Stimulated activated memory B cell treated with anti-CD40 and anti-IgM and Interleukin-4, amounts not matched to agents 10 μg/mL and 1 μg/mL and 100 μg/mL, for 72 hours (primary cell): ENCODE measurements around the gene TAF8.
"Not testable (repeated sequence)": the region's sequence is repeated elsewhere in the genome, so short reads cannot be mapped to it uniquely, and the experiment has no call there.

Source experiments
- ATAC-seq: fragments of 150-1000 bp; cut with Tn5 transposase; 2 replicates; pipeline ENCODE4 v1.10.0; 2021
- H3K27ac Mint-ChIP-seq: one replicate; pipeline ENCODE4 v1.8.0; 2022; ENCODE audit warnings: mild to moderate bottlenecking, mixed read lengths
- H3K27me3 Mint-ChIP-seq: one replicate; pipeline ENCODE4 v1.8.0; 2022; ENCODE audit warnings: mixed read lengths
- H3K36me3 Mint-ChIP-seq: one replicate; pipeline ENCODE4 v1.8.0; 2022; ENCODE audit warnings: mixed read lengths
- H3K4me1 Mint-ChIP-seq: one replicate; pipeline ENCODE4 v1.8.0; 2022; ENCODE audit warnings: mixed read lengths
- H3K4me3 Mint-ChIP-seq: one replicate; pipeline ENCODE4 v1.8.0; 2022; ENCODE audit warnings: mild to moderate bottlenecking, moderate library complexity, mixed read lengths
- H3K9me3 Mint-ChIP-seq: one replicate; pipeline ENCODE4 v1.8.0; 2022; ENCODE audit warnings: mixed read lengths

The TAF8 gene

GRCh38 chr6:42022755-42023384, 27.5 kb upstream of the TAF8 start:
- Mint-ChIP-seq H3K27ac (peak overlapping the region; percentile 88), H3K27me3 (no peaks in the 10 kb centered on the region), H3K4me3 (peak overlapping the region; percentile 50), H3K36me3 (peaks cover 9% of the 10 kb centered on the region), H3K4me1 (peaks cover 82% of the 10 kb centered on the region), H3K9me3 (no peaks in the 10 kb centered on the region)
- ATAC-seq = no peak

GRCh38 chr6:42025066-42025844, 25.1 kb upstream of the TAF8 start:
- ATAC-seq = peak; percentile 97
- no peaks in the 10 kb centered on the region for H3K9me3 Mint-ChIP-seq

GRCh38 chr6:42025845-42026243, 24.5 kb upstream of the TAF8 start:
- no peaks in the 10 kb centered on the region for H3K9me3 Mint-ChIP-seq
- no peak for ATAC-seq
- peak overlapping the region; percentile 65 for H3K4me3 Mint-ChIP-seq
- peak overlapping the region; percentile 88 for H3K27ac Mint-ChIP-seq
- peaks cover 91% of the 10 kb centered on the region for H3K4me1 Mint-ChIP-seq
- H3K27me3 Mint-ChIP-seq = no peaks in the 10 kb centered on the region
- H3K36me3 Mint-ChIP-seq = peaks cover 5% of the 10 kb centered on the region

More at GRCh38 chr6:42025066-42025844, 25.1 kb upstream of the TAF8 start:
- peaks cover 91% of the 10 kb centered on the region for H3K4me1 Mint-ChIP-seq
- H3K36me3 Mint-ChIP-seq = peaks cover 7% of the 10 kb centered on the region
- H3K27me3 Mint-ChIP-seq = no peaks in the 10 kb centered on the region
- H3K27ac Mint-ChIP-seq = peak overlapping the region; percentile 88
- H3K4me3 Mint-ChIP-seq = peak overlapping the region; percentile 65

DNA sequence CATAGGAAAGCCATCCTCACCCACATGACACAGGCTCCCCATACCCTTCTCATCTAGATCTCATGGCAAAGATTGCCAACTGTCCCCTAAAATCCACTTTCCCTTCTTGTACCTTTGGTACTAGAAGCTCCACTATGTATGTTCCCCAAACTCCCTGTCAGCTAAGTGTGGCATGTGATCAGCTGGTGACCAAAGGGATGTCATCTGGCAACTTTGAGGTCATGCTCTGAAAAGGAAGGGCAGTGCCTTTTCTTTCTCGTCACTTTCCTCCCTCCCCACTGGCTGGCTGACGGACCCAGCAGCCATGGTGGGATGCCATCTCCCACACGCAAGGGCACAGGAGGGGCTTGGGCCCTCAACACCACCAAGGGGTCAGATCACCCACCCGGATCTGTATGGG, 23.8 kb upstream of the TAF8 start:
- H3K9me3 Mint-ChIP-seq = no peaks in the 10 kb centered on the region
- no peaks in the 10 kb centered on the region for H3K27me3 Mint-ChIP-seq
- H3K36me3 Mint-ChIP-seq = peaks cover under 1% of the 10 kb centered on the region
- ATAC-seq = no peak
- H3K4me1 Mint-ChIP-seq = peaks cover 91% of the 10 kb centered on the region
- H3K27ac Mint-ChIP-seq = peak overlapping the region; percentile 88
- no peak overlapping the region for H3K4me3 Mint-ChIP-seq

DNA sequence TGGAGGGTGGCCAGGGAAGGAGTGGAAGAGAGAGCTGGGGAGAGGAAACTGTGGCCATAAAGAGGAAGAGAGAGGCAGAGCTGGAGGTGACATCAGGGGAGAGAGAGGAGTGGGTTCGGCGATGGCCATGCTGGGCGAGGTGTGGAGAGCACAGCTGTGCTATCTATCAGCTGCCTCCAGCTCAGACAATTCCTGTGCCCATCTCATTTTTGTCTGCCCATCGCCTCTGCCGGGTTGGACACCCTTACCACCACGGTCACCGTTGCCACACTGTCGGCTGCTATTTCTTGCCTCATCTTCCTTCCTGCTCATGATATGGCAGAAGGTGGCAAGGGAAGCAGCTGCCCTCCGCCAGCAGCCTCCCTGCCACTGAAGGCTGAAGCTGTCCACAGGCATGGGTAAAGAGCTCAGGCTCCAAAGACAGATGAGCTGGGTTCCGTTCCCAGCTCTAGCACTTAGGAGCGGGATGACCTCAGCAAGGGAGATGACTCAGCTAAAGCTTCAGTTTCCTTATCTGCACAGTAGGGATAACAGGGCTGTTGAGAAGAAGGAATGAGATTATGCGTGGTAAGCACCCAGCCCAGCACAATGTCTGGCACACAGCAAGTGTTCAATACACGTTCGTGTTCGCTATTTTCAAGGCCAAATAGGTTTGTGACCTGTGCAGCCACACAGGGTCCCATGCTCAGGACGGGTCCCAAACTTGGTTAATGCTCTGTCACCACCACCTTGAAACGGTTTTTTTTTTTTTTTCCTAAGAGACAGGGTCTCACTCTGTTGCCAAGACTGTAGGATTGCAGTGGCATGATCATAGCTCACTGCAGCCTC, 21.9 kb upstream of the TAF8 start:
- ATAC-seq = no peak
- H3K36me3 Mint-ChIP-seq = peaks cover 8% of the 10 kb centered on the region
- no peaks in the 10 kb centered on the region for H3K9me3 Mint-ChIP-seq
- peak overlapping the region; percentile 88 for H3K27ac Mint-ChIP-seq
- peak overlapping the region; percentile 43 for H3K4me3 Mint-ChIP-seq
- peaks cover 88% of the 10 kb centered on the region for H3K4me1 Mint-ChIP-seq
- H3K27me3 Mint-ChIP-seq = no peaks in the 10 kb centered on the region

DNA sequence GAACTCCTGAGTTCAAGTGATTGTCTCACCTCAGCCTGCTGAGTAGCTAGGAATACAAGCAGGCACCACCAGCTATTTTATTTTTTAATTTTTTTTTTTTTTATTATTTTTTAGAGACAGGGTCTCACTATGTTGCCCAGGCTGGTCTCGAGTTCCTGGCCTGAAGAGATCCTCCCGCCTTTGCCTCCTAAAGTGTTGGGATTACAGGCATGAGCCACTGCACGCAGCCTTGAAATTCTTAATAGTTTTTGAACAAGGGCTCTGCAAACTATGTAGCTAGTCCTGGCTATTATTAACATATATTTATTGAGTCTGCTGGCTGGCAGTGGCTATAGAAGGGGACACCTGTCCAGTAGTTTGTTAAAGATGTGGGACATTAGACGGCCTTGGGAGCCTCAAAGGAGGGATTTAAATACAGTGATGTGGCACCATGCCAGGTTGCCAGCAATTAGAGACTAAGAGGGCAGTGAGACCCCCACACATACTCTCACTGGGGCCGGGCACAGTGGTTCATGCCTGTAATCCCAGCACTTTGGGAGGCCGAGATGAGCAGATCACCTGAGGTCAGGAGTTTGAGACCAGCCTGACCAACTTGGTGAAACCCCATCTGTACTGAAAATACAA, 21.1 kb upstream of the TAF8 start:
- H3K27ac Mint-ChIP-seq = peak overlapping the region; percentile 88
- H3K9me3 Mint-ChIP-seq = no peaks in the 10 kb centered on the region
- no peak overlapping the region for H3K4me3 Mint-ChIP-seq
- peaks cover 81% of the 10 kb centered on the region for H3K4me1 Mint-ChIP-seq
- no peak for ATAC-seq
- H3K36me3 Mint-ChIP-seq = peaks cover 8% of the 10 kb centered on the region
- H3K27me3 Mint-ChIP-seq = no peaks in the 10 kb centered on the region

GRCh38 chr6:42029881-42030280, 20.4 kb upstream of the TAF8 start:
- Mint-ChIP-seq H3K27ac (peak overlapping the region; percentile 88), H3K4me3 (no peak overlapping the region)

DNA sequence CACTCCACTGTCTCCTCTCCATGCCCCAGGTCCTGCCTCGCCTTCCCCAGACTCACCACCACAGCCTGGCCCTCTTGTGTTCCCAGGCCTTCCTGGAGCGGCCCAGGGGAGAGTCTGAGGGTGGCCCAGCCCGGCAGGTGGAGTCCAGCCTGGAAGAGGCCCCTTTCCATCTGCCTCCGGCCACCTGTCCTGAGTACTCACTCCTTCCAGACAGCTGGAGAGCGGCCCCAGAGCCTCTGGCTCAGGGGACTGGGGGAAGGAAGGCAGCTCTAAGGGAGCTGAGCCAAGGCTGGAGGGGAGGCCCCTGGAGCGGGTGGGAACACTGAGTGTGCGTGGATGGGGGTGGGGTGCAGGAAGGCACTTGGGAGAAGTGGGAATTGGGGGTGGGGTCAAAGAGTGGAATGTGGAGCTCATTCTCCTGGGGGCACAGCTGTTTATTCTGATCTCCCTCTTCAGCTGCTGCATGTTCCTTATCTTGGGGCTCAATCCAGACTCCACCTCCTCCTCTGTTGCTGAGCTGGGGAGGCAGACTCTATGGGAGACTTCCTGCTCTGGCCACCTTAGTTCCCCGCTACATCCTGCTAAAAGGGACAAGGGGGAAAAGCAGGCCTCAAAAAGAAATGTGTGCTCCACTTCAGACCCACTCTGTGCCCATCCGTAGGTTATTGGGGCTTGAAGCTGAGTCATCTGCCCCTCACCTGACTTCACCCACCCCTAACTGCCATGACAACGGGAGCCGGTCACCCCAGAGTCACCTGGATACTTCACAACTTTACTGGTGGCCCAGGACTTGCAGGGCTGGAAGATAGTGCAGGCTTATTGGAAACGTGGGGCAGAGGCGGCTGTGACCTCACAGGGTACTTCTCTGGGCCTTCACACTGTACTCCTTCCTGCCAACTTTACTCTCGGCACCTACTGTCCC, 19.5 kb upstream of the TAF8 start:
- H3K27ac Mint-ChIP-seq = peak overlapping the region; percentile 88
- H3K36me3 Mint-ChIP-seq = peaks cover 15% of the 10 kb centered on the region
- peak; percentile 66 for ATAC-seq
- no peaks in the 10 kb centered on the region for H3K27me3 Mint-ChIP-seq
- no peaks in the 10 kb centered on the region for H3K9me3 Mint-ChIP-seq
- peaks cover 74% of the 10 kb centered on the region for H3K4me1 Mint-ChIP-seq
- H3K4me3 Mint-ChIP-seq = peak overlapping the region; percentile 51

More at GRCh38 chr6:42029881-42030280, 20.4 kb upstream of the TAF8 start:
- Mint-ChIP-seq H3K9me3 (no peaks in the 10 kb centered on the region), H3K36me3 (peaks cover 10% of the 10 kb centered on the region), H3K4me1 (peaks cover 77% of the 10 kb centered on the region), H3K27me3 (no peaks in the 10 kb centered on the region)
- no peak for ATAC-seq

GRCh38 chr6:42032366-42032765, 18.0 kb upstream of the TAF8 start:
- Mint-ChIP-seq H3K27me3 (no peaks in the 10 kb centered on the region), H3K9me3 (no peaks in the 10 kb centered on the region), H3K36me3 (peaks cover 15% of the 10 kb centered on the region), H3K4me1 (peaks cover 59% of the 10 kb centered on the region), H3K4me3 (peak overlapping the region; percentile 19), H3K27ac (peak overlapping the region; percentile 88)
- ATAC-seq = no peak

DNA sequence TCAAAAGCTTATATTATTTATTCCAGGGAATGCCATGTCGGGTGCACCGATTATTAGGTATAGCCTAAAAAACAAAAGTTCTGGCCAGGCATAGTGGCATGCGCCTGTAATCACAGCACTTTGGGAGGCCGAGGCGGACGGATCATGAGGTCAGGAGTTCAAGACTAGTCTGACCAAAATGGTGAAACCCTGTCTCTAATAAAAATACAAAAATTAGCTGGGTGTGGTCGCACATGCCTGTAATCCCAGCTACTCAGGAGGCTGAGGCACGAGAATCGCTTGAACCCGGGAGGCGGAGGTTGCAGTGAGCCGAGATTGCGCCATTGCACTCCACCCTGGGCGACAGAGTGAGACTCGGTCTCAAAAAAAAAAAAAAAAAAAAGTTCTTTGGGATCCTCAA, 12.7 kb upstream of the TAF8 start:
- not testable (repeated sequence) for H3K9me3 Mint-ChIP-seq, H3K27me3 Mint-ChIP-seq, ATAC-seq, H3K4me3 Mint-ChIP-seq, H3K27ac Mint-ChIP-seq
- peaks cover 12% of the 10 kb centered on the region for H3K36me3 Mint-ChIP-seq
- peaks cover 49% of the 10 kb centered on the region for H3K4me1 Mint-ChIP-seq

DNA sequence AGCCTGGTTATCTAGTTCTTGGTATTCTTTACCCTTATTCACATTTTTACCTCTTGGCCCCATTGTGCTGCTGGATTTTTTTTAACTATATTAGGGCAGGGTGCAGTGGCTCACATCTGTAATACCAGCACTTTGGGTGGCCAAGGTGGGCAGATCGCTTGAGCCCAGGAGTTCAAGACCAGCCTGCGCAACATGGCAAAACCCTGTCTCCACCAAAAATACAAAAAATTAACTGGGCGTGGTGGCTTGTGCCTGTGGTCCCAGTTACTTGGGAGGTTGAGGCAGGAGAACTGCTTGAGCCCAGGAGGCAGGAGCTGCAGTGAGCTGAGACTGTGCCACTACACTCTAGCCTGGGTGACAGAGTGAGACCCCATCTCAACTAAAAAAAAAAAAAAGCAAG, 12.2 kb upstream of the TAF8 start:
- peaks cover 7% of the 10 kb centered on the region for H3K36me3 Mint-ChIP-seq
- no peak overlapping the region for H3K4me3 Mint-ChIP-seq
- no peaks in the 10 kb centered on the region for H3K9me3 Mint-ChIP-seq
- H3K27me3 Mint-ChIP-seq = no peaks in the 10 kb centered on the region
- no peak for ATAC-seq
- H3K27ac Mint-ChIP-seq = peak overlapping the region; percentile 85
- H3K4me1 Mint-ChIP-seq = peaks cover 47% of the 10 kb centered on the region

- H3K27ac Mint-ChIP-seq = peak overlapping the region; percentile 85
- ATAC-seq = no peak
- H3K9me3 Mint-ChIP-seq = no peaks in the 10 kb centered on the region
- no peaks in the 10 kb centered on the region for H3K27me3 Mint-ChIP-seq
- H3K4me3 Mint-ChIP-seq = peak overlapping the region; percentile 60
- H3K36me3 Mint-ChIP-seq = peaks cover 7% of the 10 kb centered on the region
- H3K4me1 Mint-ChIP-seq = peaks cover 54% of the 10 kb centered on the region
These were observed 11.4 kb upstream of the TAF8 start for GRCh38 chr6:42038811-42039408.

DNA sequence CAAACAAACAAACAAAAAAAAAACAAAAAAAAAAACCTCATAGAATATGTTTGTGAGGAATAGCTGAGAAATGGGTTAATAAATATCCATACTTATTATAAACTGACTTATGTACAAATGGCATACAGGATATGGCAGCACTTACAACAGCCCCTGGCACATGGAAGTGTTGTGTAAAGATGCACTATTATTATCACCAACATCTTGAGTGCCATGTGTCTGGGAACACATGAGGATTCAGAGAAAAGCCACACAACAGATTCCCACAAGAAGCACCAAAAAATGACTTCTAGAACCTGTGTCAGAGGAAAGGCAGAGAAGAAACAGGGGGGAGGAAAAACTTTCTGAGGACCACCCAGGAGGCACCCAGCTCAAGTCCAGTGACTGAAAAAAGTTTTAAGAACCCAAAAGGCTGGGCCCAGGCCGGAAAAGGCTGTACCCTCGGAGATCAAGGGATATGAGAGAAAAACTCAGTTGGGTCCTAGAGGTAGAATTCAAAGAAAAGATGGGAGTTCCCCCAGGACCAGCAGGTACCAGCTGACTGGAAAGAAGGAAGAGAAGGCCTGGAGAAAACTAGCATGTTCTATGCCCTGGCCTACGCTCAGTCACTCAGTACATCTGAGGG, 9.4 kb upstream of the TAF8 start:
- Mint-ChIP-seq H3K9me3 (no peaks in the 10 kb centered on the region), H3K27me3 (no peaks in the 10 kb centered on the region), H3K36me3 (no peaks in the 10 kb centered on the region), H3K27ac (peak overlapping the region; percentile 85), H3K4me3 (no peak overlapping the region), H3K4me1 (peaks cover 63% of the 10 kb centered on the region)
- ATAC-seq = no peak
